Common myeloid progenitor, CD34-positive (primary cell): Measurements from ENCODE around the gene INHBA.
A peak's percentile ranks its signal among the peaks of the same experiment; 100 is the strongest.

Experiments
- CTCF ChIA-PET: fragments of 350-600 bp; sonication (Branson Sonifier 250); formaldehyde crosslinking; loops from one replicate; lab custom pipeline; 2021; ENCODE audit warnings: antibody characterized with exemption; lab: Charles Lee
- POLR2A ChIA-PET: fragments of 350-600 bp; sonication (Branson Sonifier 250); formaldehyde crosslinking; loops from one replicate; lab custom pipeline; 2021; ENCODE audit warnings: antibody characterized with exemption; lab: Charles Lee
- DNase-seq, 3 donors: peaks; one replicate each; pipeline versions ENCODE4 v3.0.0 to v3.0.0-alpha.2; 2013
- H3K27ac ChIP-seq, 2 experiments: 1 replicate in 1 of 2; 2 replicates in 1 of 2; pipeline ENCODE4 v1.7.0; 2013; ENCODE audit warnings: inconsistent platforms in 2 of 2, low read length in 2 of 2, mild to moderate bottlenecking in 2 of 2, low read depth in 1 of 2, moderate library complexity in 1 of 2; ENCODE audit not compliant: severe bottlenecking in 2 of 2, insufficient read depth in 1 of 2, poor library complexity in 1 of 2
- H3K27me3 ChIP-seq, 5 experiments: replicated peaks in 2 of 5; 1 replicate in 3 of 5; 2 replicates in 2 of 5; pipeline versions ENCODE4 v1.6.1 to v1.7.0; 2013; ENCODE audit warnings: low read length in 4 of 5, mild to moderate bottlenecking in 2 of 5, moderate library complexity in 2 of 5, inconsistent platforms in 1 of 5; ENCODE audit not compliant: insufficient read depth in 5 of 5, control insufficient read depth in 4 of 5
- H3K36me3 ChIP-seq, 4 experiments: 1 replicate in 2 of 4; 2 replicates in 2 of 4; pipeline versions ENCODE4 v1.6.1 to v1.7.0; 2013; ENCODE audit warnings: low read length in 3 of 4, control low read depth in 1 of 4, mild to moderate bottlenecking in 1 of 4; ENCODE audit not compliant: control insufficient read depth in 4 of 4, insufficient read depth in 4 of 4
- H3K4me1 ChIP-seq, 4 experiments: 1 replicate in 3 of 4; 2 replicates in 1 of 4; pipeline versions ENCODE4 v1.6.1 to v1.7.1; 2013; ENCODE audit warnings: low read length in 3 of 4, mild to moderate bottlenecking in 3 of 4, control low read depth in 1 of 4, inconsistent platforms in 1 of 4, moderate library complexity in 1 of 4; ENCODE audit not compliant: control insufficient read depth in 4 of 4, insufficient read depth in 4 of 4; ENCODE audit errors: control extremely low read depth in 1 of 4
- H3K4me3 ChIP-seq, 7 experiments: 1 replicate in 4 of 7; 2 replicates in 3 of 7; pipeline versions ENCODE4 v1.5.1 to v1.7.0; 2013; ENCODE audit warnings: mild to moderate bottlenecking in 7 of 7, low read length in 6 of 7, moderate library complexity in 6 of 7, inconsistent platforms in 2 of 7, low read depth in 2 of 7, control low read depth in 1 of 7; ENCODE audit not compliant: insufficient read depth in 4 of 7, control insufficient read depth in 1 of 7; ENCODE audit errors: extremely low read depth in 1 of 7
- H3K9me3 ChIP-seq, 5 experiments: 1 replicate in 4 of 5; 2 replicates in 1 of 5; pipeline versions ENCODE4 v1.6.1 to v1.7.1; 2013; ENCODE audit warnings: low read length in 4 of 5, mild to moderate bottlenecking in 2 of 5, inconsistent platforms in 1 of 5, low read depth in 1 of 5, moderate library complexity in 1 of 5; ENCODE audit not compliant: control insufficient read depth in 4 of 5, insufficient read depth in 2 of 5; ENCODE audit errors: control extremely low read depth in 1 of 5
- WGBS: methylation state at CpG from one replicate; pipeline ENCODE4 v1.1.5; 2013; ENCODE audit not compliant: insufficient coverage; 5-methylcytosine and 5-hydroxymethylcytosine counted together

The INHBA gene

DNA sequence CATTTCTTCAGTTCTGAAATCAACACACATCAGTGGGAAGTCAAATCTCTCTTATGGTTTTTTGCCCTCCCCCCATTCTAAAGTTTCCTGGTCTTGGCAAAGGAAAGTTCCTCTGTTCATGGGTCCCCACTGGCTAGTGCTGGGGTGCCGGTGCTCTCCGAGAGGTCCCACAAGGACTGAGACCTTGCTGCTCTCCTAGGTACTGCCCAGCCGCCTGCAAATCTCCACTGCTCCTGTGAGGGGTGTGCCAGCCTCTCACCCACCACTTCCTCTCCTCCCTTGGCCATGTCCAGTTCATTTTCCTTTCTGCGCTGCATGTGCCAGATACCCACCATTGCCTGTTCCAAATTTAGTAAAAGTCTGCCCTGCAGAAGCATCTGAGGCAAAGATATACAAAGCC, 17.2 kb upstream of the INHBA start:
- H3K36me3 ChIP-seq: no peaks in the 10 kb centered on the region
- no peaks in the 10 kb centered on the region for H3K27me3 ChIP-seq
- ChIA-PET CTCF (no interaction called here), POLR2A (no interaction called here)
- DNase-seq: no peak
- peaks cover 0 to 8% (median 0%) of the 10 kb centered on the region in 5 experiments for H3K9me3 ChIP-seq
- no peak overlapping the region for H3K4me3 ChIP-seq
- 89% methylated on average over 4 of the region's 4 CpGs for WGBS
- peaks cover 0 to 19% (median 2%) of the 10 kb centered on the region in 4 experiments for H3K4me1 ChIP-seq
- H3K27ac ChIP-seq: no peak overlapping the region

DNA sequence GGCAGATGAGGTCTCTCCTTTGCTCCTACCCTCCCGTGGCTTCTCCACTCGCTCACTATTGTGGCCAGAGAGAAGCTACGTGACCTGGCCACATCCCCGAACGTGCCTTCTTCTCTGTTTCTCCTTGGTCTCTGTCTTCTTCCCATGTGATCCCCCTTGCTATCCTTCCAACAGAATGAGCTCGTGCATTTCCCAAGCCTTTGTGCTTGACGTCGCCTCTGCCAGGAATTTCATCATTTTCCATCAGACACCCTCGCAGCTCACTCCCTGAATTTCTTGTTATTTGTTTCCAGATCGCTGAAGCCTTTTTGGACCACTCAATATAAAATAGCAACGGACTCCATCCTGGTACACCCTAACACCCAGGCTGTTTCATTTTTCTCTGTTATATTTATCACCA, 13.8 kb upstream of the INHBA start:
- Histone ChIP-seq H3K27me3 (no peaks in the 10 kb centered on the region), H3K9me3 (peaks cover 0 to under 1% (median 0%) of the 10 kb centered on the region in 5 experiments), H3K4me1 (peaks cover 0 to 12% (median 2%) of the 10 kb centered on the region in 4 experiments), H3K27ac (no peak overlapping the region), H3K36me3 (no peaks in the 10 kb centered on the region), H3K4me3 (no peak overlapping the region)
- POLR2A ChIA-PET: no interaction called here
- WGBS: 97% methylated on average over 11 of the region's 11 CpGs
- no peak for DNase-seq
- CTCF ChIA-PET: interaction anchor here (1.6 to 3.3 kb wide), 3 partner anchors 9 to 12 kb away, joined by 3 to 19 read pairs (median 8); no protein-coding TSS in a partner anchor

DNA sequence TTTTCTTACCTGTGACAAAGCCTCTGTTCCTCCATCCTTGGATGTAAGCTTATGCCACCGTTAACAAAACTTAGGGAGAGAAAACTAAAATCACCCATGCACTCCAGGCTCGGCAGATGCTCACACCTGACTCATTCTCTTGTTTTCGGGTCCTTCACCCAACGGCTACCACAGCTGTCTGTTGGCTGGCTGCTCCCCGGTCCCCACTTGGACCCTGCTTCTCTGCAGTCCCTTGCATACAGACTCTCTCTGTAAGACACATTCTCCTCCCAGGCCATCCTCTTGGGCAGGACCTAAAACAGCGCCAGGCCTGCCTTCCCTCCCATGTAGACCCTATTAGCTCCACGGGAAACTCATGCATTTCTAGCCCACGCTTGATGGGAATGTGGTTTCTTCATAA, 12.1 kb upstream of the INHBA start:
- no peak for DNase-seq
- no peaks in the 10 kb centered on the region for H3K27me3 ChIP-seq
- WGBS: 97% methylated on average over 8 of the region's 8 CpGs
- no peak overlapping the region for H3K4me3 ChIP-seq
- CTCF ChIA-PET: interaction anchor here (1.2 to 3.3 kb wide), 6 partner anchors 9 to 1386 kb away, joined by 3 to 19 read pairs (median 3); partner anchors contain the start of gene INHBA
- H3K9me3 ChIP-seq: no peaks in the 10 kb centered on the region
- H3K27ac ChIP-seq: no peak overlapping the region
- H3K36me3 ChIP-seq: no peaks in the 10 kb centered on the region
- H3K4me1 ChIP-seq: peaks cover 0 to 9% (median 2%) of the 10 kb centered on the region in 4 experiments
- POLR2A ChIA-PET: no interaction called here

DNA sequence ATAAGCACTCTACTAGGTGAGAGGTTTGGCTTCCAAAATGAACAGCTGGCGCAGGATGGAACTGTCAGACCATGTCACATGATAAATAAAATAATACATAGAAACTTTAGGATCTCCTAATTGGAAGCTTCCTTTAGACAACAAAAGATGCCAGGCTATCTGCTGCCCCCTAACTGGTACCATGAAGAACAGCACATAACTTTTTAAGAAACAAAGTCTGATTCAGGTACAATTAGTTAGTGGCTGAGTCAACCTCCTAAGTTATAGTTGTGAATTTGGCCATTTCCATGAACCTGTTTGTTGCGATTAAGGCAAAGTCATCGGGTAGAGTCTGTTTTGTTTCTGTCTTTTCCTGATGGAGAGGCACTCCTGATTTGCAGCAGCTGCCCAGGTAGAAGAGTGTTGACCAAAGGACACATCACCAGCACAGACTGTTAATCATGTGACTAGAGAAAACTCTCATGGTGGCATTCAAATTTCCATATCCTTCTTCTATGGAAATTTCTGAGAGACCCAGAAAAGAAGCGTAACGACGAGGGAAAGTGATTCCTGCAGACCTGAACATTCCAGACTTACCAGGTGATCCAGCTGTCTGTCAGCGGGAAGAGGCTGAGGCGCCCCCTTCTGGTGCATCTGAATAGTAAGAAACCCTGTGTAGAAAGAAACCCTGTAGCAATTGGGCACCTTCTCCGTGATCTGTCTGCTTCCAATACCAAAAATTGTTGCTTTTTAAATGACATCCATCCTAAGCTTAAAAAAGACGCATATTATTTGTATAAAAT, 8.6 kb upstream of the INHBA start:
- 77% methylated on average over 6 of the region's 10 CpGs for WGBS

DNA sequence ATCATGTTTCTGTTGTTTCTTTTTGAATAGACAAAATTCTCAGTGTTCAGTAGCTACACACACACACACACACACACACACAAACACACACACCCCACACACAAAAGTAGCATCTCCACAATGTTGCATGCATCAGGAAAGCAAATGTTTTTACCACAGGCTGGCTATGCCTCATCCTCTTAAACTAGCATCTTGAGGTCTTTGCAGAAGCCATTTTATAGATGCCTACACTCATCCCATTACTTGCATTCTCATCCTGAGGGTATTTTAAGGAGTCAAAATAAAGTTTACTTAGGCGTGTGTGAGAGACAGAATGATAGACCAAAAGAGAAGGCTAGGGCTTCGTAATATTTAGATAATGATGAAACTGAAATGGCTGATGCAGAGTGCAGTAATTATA, 7.9 kb upstream of the INHBA start:
- H3K27ac ChIP-seq: no peak overlapping the region
- CTCF ChIA-PET: interaction anchor here (0.6 to 3.5 kb wide), 7 partner anchors 9 to 60 kb away, joined by 3 to 12 read pairs (median 3); no protein-coding TSS in a partner anchor

More for the DNA sequence above, 8.6 kb upstream of the INHBA start:
- CTCF ChIA-PET: interaction anchor here (0.8 to 3.5 kb wide), 8 partner anchors 10 to 1389 kb away, joined by 3 to 12 read pairs (median 3); no protein-coding TSS in a partner anchor
- no peak overlapping the region for H3K4me3 ChIP-seq
- POLR2A ChIA-PET: no interaction called here
- no peaks in the 10 kb centered on the region for H3K36me3 ChIP-seq
- DNase-seq: peak in 1 of 3 donors; percentile 23
- H3K9me3 ChIP-seq: no peaks in the 10 kb centered on the region
- no peak overlapping the region for H3K27ac ChIP-seq
- H3K4me1 ChIP-seq: peaks cover 2 to 22% (median 11%) of the 10 kb centered on the region in 4 experiments
- H3K27me3 ChIP-seq: no peaks in the 10 kb centered on the region

DNA sequence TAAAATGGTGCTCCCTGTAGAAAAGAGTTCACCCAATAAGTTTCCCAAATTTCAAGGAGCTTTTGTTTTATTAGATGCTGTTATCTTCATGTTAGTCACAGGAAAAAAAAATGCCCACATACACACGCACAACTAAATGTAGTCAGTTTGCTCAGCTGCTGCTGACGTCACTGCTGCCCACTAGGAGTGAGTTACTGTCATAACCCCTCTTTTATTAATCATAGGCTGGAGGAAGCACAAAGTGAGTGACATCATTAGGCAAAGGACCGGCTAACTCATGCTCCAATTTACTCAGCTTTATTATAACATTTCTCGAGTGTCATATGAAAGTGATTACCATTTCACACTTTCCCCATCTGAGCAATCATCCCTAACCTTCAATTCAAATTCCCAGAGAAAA, 6.7 kb upstream of the INHBA start:
- ChIA-PET CTCF (interaction anchor here (1.0 to 3.5 kb wide), 4 partner anchors 13 to 1477 kb away, joined by 3 to 12 read pairs (median 5); no protein-coding TSS in a partner anchor), POLR2A (interaction anchor here (1.1 kb wide), 1 partner anchor 21 kb away, joined by 3 read pairs; no protein-coding TSS in a partner anchor)
- Histone ChIP-seq H3K36me3 (no peaks in the 10 kb centered on the region), H3K27ac (no peak overlapping the region), H3K9me3 (no peaks in the 10 kb centered on the region), H3K4me3 (no peak overlapping the region), H3K27me3 (no peaks in the 10 kb centered on the region), H3K4me1 (peaks cover 15 to 39% (median 20%) of the 10 kb centered on the region in 4 experiments)
- DNase-seq: peak; percentile 50 to 72 (median 65)
- WGBS: 89% methylated on average over 4 of the region's 4 CpGs

More for the DNA sequence above, 7.9 kb upstream of the INHBA start:
- POLR2A ChIA-PET: no interaction called here
- no peaks in the 10 kb centered on the region for H3K27me3 ChIP-seq
- 94% methylated on average over 2 of the region's 2 CpGs for WGBS
- H3K4me3 ChIP-seq: no peak overlapping the region
- H3K4me1 ChIP-seq: peaks cover 5 to 29% (median 15%) of the 10 kb centered on the region in 4 experiments
- H3K36me3 ChIP-seq: no peaks in the 10 kb centered on the region
- H3K9me3 ChIP-seq: no peaks in the 10 kb centered on the region
- DNase-seq: no peak
